ENCODE data around the gene NCKAP5.

NCKAP5 gene

DNA sequence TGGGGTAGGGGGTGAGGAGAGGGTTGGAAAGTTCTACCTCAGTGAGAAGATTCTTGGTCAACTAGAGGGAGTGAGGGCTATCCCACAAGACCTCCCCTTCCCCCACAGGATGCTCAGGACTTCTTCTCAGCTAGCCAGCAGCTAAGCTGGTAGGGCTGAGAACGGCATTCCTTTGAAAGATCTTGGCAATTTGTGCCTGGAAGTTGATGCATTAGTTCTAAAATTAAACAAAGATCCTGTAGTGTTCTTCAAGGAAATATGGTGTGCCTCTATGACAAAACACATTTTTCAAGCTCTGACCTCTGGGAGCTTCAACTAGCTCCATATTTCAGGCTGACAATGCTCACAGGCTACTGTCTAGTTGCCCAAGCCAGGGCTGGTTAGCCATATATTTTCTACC, 900.6 kb downstream of the NCKAP5 start:
- H3K27ac ChIP-seq (replicated peaks): no peak overlapping the region
- DNase-seq (ENCODE audit: low read depth in 1 of 2, low spot score in 1 of 2): no peak
- H3K4me3 ChIP-seq (replicated peaks; ENCODE audit: insufficient read depth, low read length): no peak overlapping the region
- peaks cover 46% of the 10 kb centered on the region for H3K27me3 ChIP-seq (ENCODE audit: insufficient read depth, poor library complexity, severe bottlenecking)
- TF ChIP-seq GABPA (IDR thresholded peaks at IDR 0.05; ENCODE audit: low read depth): no peak
- TF ChIP-seq CTCF (IDR thresholded peaks at IDR 0.05; ENCODE audit: insufficient read depth, low read length): no peak
- no peak for TF ChIP-seq REST (IDR thresholded peaks at IDR 0.05; ENCODE audit: insufficient replicate concordance, low read depth)
- TF ChIP-seq SPI1 (IDR thresholded peaks at IDR 0.05; ENCODE audit: borderline replicate concordance, low read depth): no peak
- no peak for TF ChIP-seq POLR2AphosphoS5 (IDR thresholded peaks at IDR 0.05; ENCODE audit: low read depth)

GRCh38 chr2:132665401-132666140, 902.7 kb downstream of the NCKAP5 start:
- TF ChIP-seq CTCF (IDR thresholded peaks at IDR 0.05; ENCODE audit: insufficient read depth, low read length) (no peak), GABPA (IDR thresholded peaks at IDR 0.05; ENCODE audit: low read depth) (no peak), POLR2AphosphoS5 (IDR thresholded peaks at IDR 0.05; ENCODE audit: low read depth) (no peak), REST (IDR thresholded peaks at IDR 0.05; ENCODE audit: insufficient replicate concordance, low read depth) (no peak), SPI1 (IDR thresholded peaks at IDR 0.05; ENCODE audit: borderline replicate concordance, low read depth) (no peak)
- H3K27me3 ChIP-seq (ENCODE audit: insufficient read depth, poor library complexity, severe bottlenecking): peaks cover 36% of the 10 kb centered on the region
- H3K4me3 ChIP-seq (replicated peaks; ENCODE audit: insufficient read depth, low read length): no peak overlapping the region
- DNase-seq (ENCODE audit: low read depth in 1 of 2, low spot score in 1 of 2): no peak
- H3K27ac ChIP-seq (replicated peaks): no peak overlapping the region

- no peak for DNase-seq (ENCODE audit: low read depth in 1 of 2, low spot score in 1 of 2)
- TF ChIP-seq SPI1 (IDR thresholded peaks at IDR 0.05; ENCODE audit: borderline replicate concordance, low read depth): no peak
- no peak for TF ChIP-seq REST (IDR thresholded peaks at IDR 0.05; ENCODE audit: insufficient replicate concordance, low read depth)
- no peak for TF ChIP-seq CTCF (IDR thresholded peaks at IDR 0.05; ENCODE audit: insufficient read depth, low read length)
- no peak for TF ChIP-seq POLR2AphosphoS5 (IDR thresholded peaks at IDR 0.05; ENCODE audit: low read depth)
- TF ChIP-seq GABPA (IDR thresholded peaks at IDR 0.05; ENCODE audit: low read depth): no peak
- H3K27ac ChIP-seq (replicated peaks): no peak overlapping the region
- H3K27me3 ChIP-seq (ENCODE audit: insufficient read depth, poor library complexity, severe bottlenecking): peaks cover 21% of the 10 kb centered on the region
- no peak overlapping the region for H3K4me3 ChIP-seq (replicated peaks; ENCODE audit: insufficient read depth, low read length)
These were observed 904.2 kb downstream of the NCKAP5 start for GRCh38 chr2:132664096-132664495.

Measured in HL-60 (cell line).